HG03280 (cell line): Measurements from ENCODE around the gene DTNBP1.

Experiments used
- ATAC-seq: cut with Tn5 transposase; IDR thresholded peaks from one replicate; pipeline ENCODE4 v1.9.1; 2021; ENCODE audit warnings: mild to moderate bottlenecking, moderate library complexity; ENCODE audit not compliant: unreplicated experiment

The DTNBP1 gene

GRCh38 chr6:15504581-15505350 lies 158.1 kb downstream of the DTNBP1 start:
- ATAC-seq: no peak

- ATAC-seq: no peak
These were observed 158.8 kb downstream of the DTNBP1 start for GRCh38 chr6:15504040-15504495.

- ATAC-seq: no peak
These were observed 159.5 kb downstream of the DTNBP1 start for GRCh38 chr6:15503346-15503680.

GRCh38 chr6:15502446-15503345 lies 160.1 kb downstream of the DTNBP1 start:
- ATAC-seq: no peak

- no peak for ATAC-seq
These were observed 160.9 kb downstream of the DTNBP1 start for GRCh38 chr6:15501826-15502445.

GRCh38 chr6:15500901-15501825 lies 161.7 kb downstream of the DTNBP1 start:
- no peak for ATAC-seq

- no peak for ATAC-seq
These were observed 162.6 kb downstream of the DTNBP1 start for GRCh38 chr6:15500078-15500740.

GRCh38 chr6:15499591-15499990 lies 163.2 kb downstream of the DTNBP1 start:
- no peak for ATAC-seq

- no peak for ATAC-seq
These were observed 163.7 kb downstream of the DTNBP1 start for GRCh38 chr6:15499125-15499524.

GRCh38 chr6:15498640-15499039 lies 164.2 kb downstream of the DTNBP1 start:
- ATAC-seq: no peak

- ATAC-seq: no peak
These were observed 166.3 kb downstream of the DTNBP1 start for GRCh38 chr6:15496345-15497131.

GRCh38 chr6:15495375-15495901 lies 167.4 kb downstream of the DTNBP1 start:
- no peak for ATAC-seq

GRCh38 chr6:15493437-15494168 lies 169.2 kb downstream of the DTNBP1 start:
- no peak for ATAC-seq

GRCh38 chr6:15491986-15492269 lies 170.9 kb downstream of the DTNBP1 start:
- no peak for ATAC-seq

GRCh38 chr6:15491255-15491985 lies 171.4 kb downstream of the DTNBP1 start:
- ATAC-seq: no peak

- no peak for ATAC-seq
These were observed 172.4 kb downstream of the DTNBP1 start for GRCh38 chr6:15490242-15491100.
